Calu3 (cell line): ENCODE measurements around the gene VWCE. TPM values are rescaled to one million over a fixed set of nuclear protein-coding genes. Genes with fewer than 3 reads are reported as not detected.

Experiments
- BruUV-seq: library from RNA; stranded (reverse); fragments of 400-500 nt; replicated peaks from 2 replicates; lab custom pipeline; 2021; lab: Mats Ljungman, UMichigan
- CTCF ChIA-PET: fragments of 300-600 bp; sonication (Branson Sonifier 250); formaldehyde crosslinking; loops from one replicate; lab custom pipeline; 2022; ENCODE audit warnings: antibody characterized with exemption; lab: Charles Lee
- DNase-seq: peaks from one replicate; pipeline ENCODE4 v3.0.0; 2022
- H3K27ac Mint-ChIP-seq: one replicate; pipeline ENCODE4 v1.8.0; 2022; ENCODE audit warnings: mixed read lengths; ENCODE audit not compliant: unreplicated experiment
- H3K27me3 Mint-ChIP-seq: one replicate; pipeline ENCODE4 v1.8.0; 2022; ENCODE audit warnings: mixed read lengths; ENCODE audit not compliant: unreplicated experiment
- H3K36me3 Mint-ChIP-seq: one replicate; pipeline ENCODE4 v1.8.0; 2022; ENCODE audit warnings: mild to moderate bottlenecking, moderate library complexity, mixed read lengths; ENCODE audit not compliant: insufficient read depth, unreplicated experiment
- H3K4me1 Mint-ChIP-seq: one replicate; pipeline ENCODE4 v1.8.0; 2022; ENCODE audit warnings: mild to moderate bottlenecking, low read depth, mixed read lengths; ENCODE audit not compliant: unreplicated experiment
- H3K4me3 Mint-ChIP-seq: one replicate; pipeline ENCODE4 v1.8.0; 2022; ENCODE audit warnings: mild to moderate bottlenecking, low read depth, moderate library complexity, mixed read lengths; ENCODE audit not compliant: unreplicated experiment
- H3K9me3 Mint-ChIP-seq: one replicate; pipeline ENCODE4 v1.8.0; 2022; ENCODE audit warnings: low read depth, mixed read lengths; ENCODE audit not compliant: unreplicated experiment
- CTCF ChIP-seq: fragments of 200-600 bp; IDR thresholded peaks from one replicate; pipeline ENCODE4 v1.8.0; 2022; ENCODE audit warnings: antibody characterized with exemption; ENCODE audit not compliant: unreplicated experiment
- intact Hi-C: fragments of 100-400 bp; cut with micrococcal nuclease; formaldehyde crosslinking; loops from one replicate; pipeline ENCODE4 v1.10.0; 2022; ENCODE audit not compliant: unreplicated experiment
- total RNA-seq: library from RNA; stranded (reverse); gene quantifications from 2 replicates; pipeline ENCODE4 v1.2.3, GENCODE V29; 2022

Gene VWCE
- total RNA-seq, 1 experiment from 2014 or later, result 0.66 TPM

GRCh38 chr11:61341706-61342105 is 46.6 kb upstream of the VWCE start:
- TF ChIP-seq CTCF, result no peak
- CTCF ChIA-PET, result interaction anchor here (0.6 kb wide), 1 partner anchor 640 kb away, joined by 3 read pairs; no protein-coding TSS in a partner anchor

GRCh38 chr11:61340979-61341378 is 45.9 kb upstream of the VWCE start:
- H3K4me3 Mint-ChIP-seq, result no peak overlapping the region
- H3K27me3 Mint-ChIP-seq, result no peaks in the 10 kb centered on the region
- no TSS peak for BruUV-seq
- DNase-seq, result no peak
- no peak overlapping the region for H3K27ac Mint-ChIP-seq
- H3K4me1 Mint-ChIP-seq, result no peaks in the 10 kb centered on the region
- H3K9me3 Mint-ChIP-seq, result no peaks in the 10 kb centered on the region
- CTCF ChIA-PET, result no interaction called here
- no peak for TF ChIP-seq CTCF
- intact Hi-C loops, result no loop called here
- H3K36me3 Mint-ChIP-seq, result peaks cover 18% of the 10 kb centered on the region

More at GRCh38 chr11:61341706-61342105, 46.6 kb upstream of the VWCE start:
- intact Hi-C loops, result no loop called here
- BruUV-seq, result no TSS peak
- no peaks in the 10 kb centered on the region for H3K4me1 Mint-ChIP-seq
- H3K4me3 Mint-ChIP-seq, result no peak overlapping the region
- no peaks in the 10 kb centered on the region for H3K27me3 Mint-ChIP-seq
- peaks cover 21% of the 10 kb centered on the region for H3K36me3 Mint-ChIP-seq
- DNase-seq, result no peak
- H3K9me3 Mint-ChIP-seq, result no peaks in the 10 kb centered on the region
- no peak overlapping the region for H3K27ac Mint-ChIP-seq

- H3K27me3 Mint-ChIP-seq, result no peaks in the 10 kb centered on the region
- H3K36me3 Mint-ChIP-seq, result peaks cover 16% of the 10 kb centered on the region
- no peak overlapping the region for H3K4me3 Mint-ChIP-seq
- H3K9me3 Mint-ChIP-seq, result no peaks in the 10 kb centered on the region
- no peaks in the 10 kb centered on the region for H3K4me1 Mint-ChIP-seq
- no peak for DNase-seq
- no peak for TF ChIP-seq CTCF
- intact Hi-C loops, result loop anchor here (10.0 kb wide), 1 partner anchor 85 kb away; no protein-coding TSS in a partner anchor
- no peak overlapping the region for H3K27ac Mint-ChIP-seq
- CTCF ChIA-PET, result no interaction called here
- no TSS peak for BruUV-seq
Observed at GRCh38 chr11:61339490-61339878, 44.4 kb upstream of the VWCE start.

GRCh38 chr11:61338783-61339489 is 43.8 kb upstream of the VWCE start:
- Mint-ChIP-seq H3K27ac (no peak overlapping the region), H3K9me3 (no peaks in the 10 kb centered on the region), H3K27me3 (no peaks in the 10 kb centered on the region), H3K36me3 (peaks cover 21% of the 10 kb centered on the region), H3K4me3 (no peak overlapping the region), H3K4me1 (no peaks in the 10 kb centered on the region)
- no peak for DNase-seq
- intact Hi-C loops, result loop anchor here (10.0 kb wide), 1 partner anchor 84 kb away; no protein-coding TSS in a partner anchor
- no TSS peak for BruUV-seq
- no peak for TF ChIP-seq CTCF
- CTCF ChIA-PET, result no interaction called here
